ENCODE results near the gene ASXL2.

- no peak for TF ChIP-seq POLR2A (IDR thresholded peaks at IDR 0.05)
- TF ChIP-seq, protein P1, sequence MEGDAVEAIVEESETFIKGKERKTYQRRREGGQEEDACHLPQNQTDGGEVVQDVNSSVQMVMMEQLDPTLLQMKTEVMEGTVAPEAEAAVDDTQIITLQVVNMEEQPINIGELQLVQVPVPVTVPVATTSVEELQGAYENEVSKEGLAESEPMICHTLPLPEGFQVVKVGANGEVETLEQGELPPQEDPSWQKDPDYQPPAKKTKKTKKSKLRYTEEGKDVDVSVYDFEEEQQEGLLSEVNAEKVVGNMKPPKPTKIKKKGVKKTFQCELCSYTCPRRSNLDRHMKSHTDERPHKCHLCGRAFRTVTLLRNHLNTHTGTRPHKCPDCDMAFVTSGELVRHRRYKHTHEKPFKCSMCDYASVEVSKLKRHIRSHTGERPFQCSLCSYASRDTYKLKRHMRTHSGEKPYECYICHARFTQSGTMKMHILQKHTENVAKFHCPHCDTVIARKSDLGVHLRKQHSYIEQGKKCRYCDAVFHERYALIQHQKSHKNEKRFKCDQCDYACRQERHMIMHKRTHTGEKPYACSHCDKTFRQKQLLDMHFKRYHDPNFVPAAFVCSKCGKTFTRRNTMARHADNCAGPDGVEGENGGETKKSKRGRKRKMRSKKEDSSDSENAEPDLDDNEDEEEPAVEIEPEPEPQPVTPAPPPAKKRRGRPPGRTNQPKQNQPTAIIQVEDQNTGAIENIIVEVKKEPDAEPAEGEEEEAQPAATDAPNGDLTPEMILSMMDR (IDR thresholded peaks at IDR 0.05 in 8 of 11, conservative IDR thresholded peaks at IDR 0.05 in 3 of 11): no peak
- no peak for TF ChIP-seq POLR2AphosphoS5 (IDR thresholded peaks at IDR 0.05)
Observed at GRCh38 chr2:25835906-25836305, 42.4 kb downstream of the ASXL2 start.

All from spleen (tissue), 7 donors.